TTC549 (cell line): ENCODE results near the gene URI1.
"Not testable (repeated sequence)": the region's sequence is repeated elsewhere in the genome, so short reads cannot be mapped to it uniquely, and the experiment has no call there.

Experiments
- FAIRE-seq: peaks from 2 replicates; lab custom pipeline; 2012; peaks lifted over from hg19 to GRCh38; lab: Jason Lieb, UNC

Gene URI1

GRCh38 chr19:29941828-29942403 is at the start of gene URI1:
Gene URI1 (plus strand): TSS chr19:29942239. CDS start chr19:29942548, 309 bp downstream.
- FAIRE-seq, result no peak

GRCh38 chr19:29893606-29894284 is 48.3 kb upstream of the URI1 start:
- FAIRE-seq, result no peak

GRCh38 chr19:29896802-29897201 is 45.2 kb upstream of the URI1 start:
- no peak for FAIRE-seq

- no peak for FAIRE-seq
Observed at GRCh38 chr19:29897466-29897865, 44.6 kb upstream of the URI1 start.

GRCh38 chr19:29904017-29904416 is 38.0 kb upstream of the URI1 start:
- no peak for FAIRE-seq

- FAIRE-seq, result no peak
Observed at GRCh38 chr19:29908963-29909944, 32.8 kb upstream of the URI1 start.

- no peak for FAIRE-seq
Observed at GRCh38 chr19:29914933-29915332, 27.1 kb upstream of the URI1 start.

GRCh38 chr19:29915832-29916231 is 26.2 kb upstream of the URI1 start:
- FAIRE-seq, result not testable (repeated sequence)

GRCh38 chr19:29917911-29918310 is 24.1 kb upstream of the URI1 start:
- FAIRE-seq, result no peak

GRCh38 chr19:29918891-29919290 is 23.1 kb upstream of the URI1 start:
- FAIRE-seq, result no peak

- no peak for FAIRE-seq
Observed at GRCh38 chr19:29922972-29923371, 19.1 kb upstream of the URI1 start.

GRCh38 chr19:29923653-29924052 is 18.4 kb upstream of the URI1 start:
- no peak for FAIRE-seq

GRCh38 chr19:29926031-29926430 is 16.0 kb upstream of the URI1 start:
- no peak for FAIRE-seq

- no peak for FAIRE-seq
Observed at GRCh38 chr19:29926801-29927200, 15.2 kb upstream of the URI1 start.

GRCh38 chr19:29927944-29928625 is 14.0 kb upstream of the URI1 start:
- no peak for FAIRE-seq

- no peak for FAIRE-seq
Observed at GRCh38 chr19:29928831-29929230, 13.2 kb upstream of the URI1 start.

- FAIRE-seq, result no peak
Observed at GRCh38 chr19:29934257-29934656, 7.8 kb upstream of the URI1 start.

- FAIRE-seq, result no peak
Observed at GRCh38 chr19:29934781-29935180, 7.3 kb upstream of the URI1 start.

GRCh38 chr19:29936409-29936808 is 5.6 kb upstream of the URI1 start:
- no peak for FAIRE-seq

- no peak for FAIRE-seq
Observed at GRCh38 chr19:29939628-29940027, 2.4 kb upstream of the URI1 start.

GRCh38 chr19:29940971-29941585 is 961 bp upstream of the URI1 start:
- no peak for FAIRE-seq
